IMR-90 (cell line): Measurements from ENCODE around the gene TLDC2. TPM values are rescaled to one million over a fixed set of nuclear protein-coding genes. Genes with fewer than 3 reads are reported as not detected.
"Not testable (repeated sequence)": the region's sequence is repeated elsewhere in the genome, so short reads cannot be mapped to it uniquely, and the experiment has no call there.

Experiments used
- ATAC-seq: fragments of 200-7000 bp; cut with Tn5 transposase; 2 replicates; pipeline ENCODE4 v1.9.1; 2020; ENCODE audit warnings: low read depth, mild to moderate bottlenecking, moderate library complexity
- BruUV-seq: library from RNA; stranded (reverse); fragments of 400-500 nt; replicated peaks from 2 replicates; lab custom pipeline; 2021; lab: Mats Ljungman, UMichigan
- CTCF ChIA-PET: fragments of 300-600 bp; formaldehyde crosslinking; extraction: SDS; loops from one replicate; lab custom pipeline; 2021; ENCODE audit warnings: antibody characterized with exemption; lab: Yijun Ruan, JAX
- POLR2A ChIA-PET: fragments of 300-600 bp; sonication (Branson Sonifier 250); formaldehyde crosslinking; loops from one replicate; lab custom pipeline; 2022; ENCODE audit warnings: antibody characterized with exemption; ENCODE audit not compliant: unreplicated experiment; lab: Charles Lee
- DNase-seq: peaks from one replicate; pipeline ENCODE4 v3.0.0; 2013
- H2AFZ ChIP-seq: replicated peaks from 2 replicates; pipeline ENCODE3; 2013; ENCODE audit warnings: low read length, mild to moderate bottlenecking; ENCODE audit not compliant: poor library complexity
- H2AK5ac ChIP-seq: 2 replicates; pipeline ENCODE4 v1.6.1; 2013; ENCODE audit warnings: low read depth, low read length, inconsistent platforms
- H2AK9ac ChIP-seq: replicated peaks from 2 replicates; pipeline ENCODE3; 2013; ENCODE audit warnings: mild to moderate bottlenecking, low read depth, low read length, moderate library complexity; ENCODE audit not compliant: poor library complexity
- H2BK120ac ChIP-seq: 2 replicates; pipeline ENCODE4 v1.6.1; 2013; ENCODE audit warnings: low read depth, low read length, inconsistent platforms
- H2BK15ac ChIP-seq: 3 replicates; pipeline ENCODE4 v1.6.1; 2013; ENCODE audit warnings: low read depth, low read length, inconsistent platforms
- H2BK20ac ChIP-seq: 2 replicates; pipeline ENCODE4 v1.6.1; 2013; ENCODE audit warnings: low read depth, mild to moderate bottlenecking, inconsistent platforms, low read length, moderate library complexity
- H2BK5ac ChIP-seq: 2 replicates; pipeline ENCODE4 v1.6.1; 2013; ENCODE audit warnings: mild to moderate bottlenecking, low read depth, low read length, inconsistent platforms; ENCODE audit not compliant: poor library complexity, severe bottlenecking
- H3K14ac ChIP-seq: replicated peaks from 2 replicates; pipeline ENCODE4 v1.6.1; 2013; ENCODE audit warnings: low read depth, low read length, inconsistent platforms
- H3K18ac ChIP-seq: 2 replicates; pipeline ENCODE4 v1.6.1; 2013; ENCODE audit warnings: low read depth, low read length, control low read depth
- H3K23ac ChIP-seq: 2 replicates; pipeline ENCODE4 v1.6.1; 2013; ENCODE audit warnings: low read depth, low read length, inconsistent platforms
- H3K27ac ChIP-seq: 2 replicates; pipeline ENCODE4 v1.5.1; 2013; ENCODE audit warnings: mild to moderate bottlenecking, control low read depth, low read length; ENCODE audit not compliant: insufficient read depth
- H3K27me3 ChIP-seq: 2 replicates; pipeline ENCODE4 v1.6.1; 2013; ENCODE audit warnings: low read length; ENCODE audit not compliant: control insufficient read depth, insufficient read depth
- H3K36me3 ChIP-seq: 2 replicates; pipeline ENCODE4 v1.6.1; 2013; ENCODE audit warnings: low read length, mixed read lengths; ENCODE audit not compliant: control insufficient read depth, insufficient read depth
- H3K4ac ChIP-seq: 2 replicates; pipeline ENCODE4 v1.6.1; 2013; ENCODE audit warnings: low read depth, low read length, inconsistent platforms
- H3K4me1 ChIP-seq: 2 replicates; pipeline ENCODE4 v1.6.1; 2013; ENCODE audit warnings: low read length, mixed read lengths; ENCODE audit not compliant: control insufficient read depth, insufficient read depth
- H3K4me2 ChIP-seq: 2 replicates; pipeline ENCODE4 v1.6.1; 2013; ENCODE audit warnings: low read depth, mild to moderate bottlenecking, control low read depth, low read length, moderate library complexity
- H3K4me3 ChIP-seq: 2 replicates; pipeline ENCODE4 v1.5.1; 2013; ENCODE audit warnings: low read depth, mild to moderate bottlenecking, control low read depth, low read length, moderate library complexity; ENCODE audit not compliant: insufficient read depth
- H3K56ac ChIP-seq: 2 replicates; pipeline ENCODE4 v1.6.1; 2013; ENCODE audit warnings: low read length, inconsistent platforms; ENCODE audit not compliant: insufficient read depth; ENCODE audit errors: extremely low read depth
- H3K79me1 ChIP-seq, 2 experiments: 2 replicates each; pipeline ENCODE4 v1.6.1; 2013; ENCODE audit warnings: low read length in 2 of 2, inconsistent platforms in 1 of 2, low read depth in 1 of 2
- H3K9ac ChIP-seq: 2 replicates; pipeline ENCODE4 v1.6.1; 2013; ENCODE audit warnings: low read depth, low read length, control low read depth
- H3K9me1 ChIP-seq: 2 replicates; pipeline ENCODE4 v1.6.1; 2013; ENCODE audit warnings: low read length, inconsistent platforms; ENCODE audit not compliant: insufficient read depth
- H3K9me3 ChIP-seq: 2 replicates; pipeline ENCODE4 v1.6.1; 2013; ENCODE audit warnings: low read length; ENCODE audit not compliant: control insufficient read depth, insufficient read depth
- H4K20me1 ChIP-seq: 2 replicates; pipeline ENCODE4 v1.6.1; 2013; ENCODE audit warnings: low read length, inconsistent platforms; ENCODE audit not compliant: insufficient read depth
- H4K5ac ChIP-seq: 2 replicates; pipeline ENCODE4 v1.6.1; 2013; ENCODE audit warnings: mild to moderate bottlenecking, low read depth, low read length, control low read depth
- H4K8ac ChIP-seq, 2 experiments: 2 replicates each; pipeline ENCODE4 v1.6.1; 2013; ENCODE audit warnings: low read depth in 2 of 2, low read length in 2 of 2, control low read depth in 1 of 2, inconsistent platforms in 1 of 2
- H4K91ac ChIP-seq: 2 replicates; pipeline ENCODE4 v1.6.1; 2013; ENCODE audit warnings: low read depth, low read length, inconsistent platforms; ENCODE audit not compliant: insufficient read depth
- WGBS, 2 experiments: methylation state at CpG; one replicate each; pipeline versions ENCODE4 v1.1.5 to v1.1.7; 2013; ENCODE audit warnings: missing lambda C conversion rate in 2 of 2; ENCODE audit not compliant: insufficient read length in 1 of 2; ENCODE audit errors: extremely low coverage in 2 of 2; 5-methylcytosine and 5-hydroxymethylcytosine counted together
- dilution Hi-C: fragments of 300-500 bp; cut with HindIII; formaldehyde crosslinking; loops from one replicate; pipeline ENCODE4 v1.14.3; 2018; ENCODE audit warnings: low sequenced_read_pairs; ENCODE audit not compliant: unreplicated experiment
- in situ Hi-C: fragments of 300-500 bp; cut with MboI; formaldehyde crosslinking; loops from 3 replicates; pipeline ENCODE4 v1.14.3; 2019; ENCODE audit warnings: low sequenced_read_pairs, inconsistent platforms, mixed read lengths
- intact Hi-C: fragments of 100-400 bp; cut with micrococcal nuclease; formaldehyde crosslinking; loops from 2 replicates; pipeline ENCODE4 v1.10.0; 2022
- polyA plus RNA-seq, 3 experiments: library from polyadenylated mRNA; depleted of rRNA; stranded (reverse); fragments of >200 nt; gene quantifications; 2 replicates each; pipeline ENCODE4 v1.2.3, GENCODE V29; 2012; ENCODE audit warnings: low replicate concordance in 1 of 3
- total RNA-seq: library from RNA; depleted of rRNA; stranded (reverse); fragments of >200 nt; gene quantifications from 2 replicates; pipeline ENCODE4 v1.2.3, GENCODE V29; 2012

The TLDC2 gene
- total and polyA plus RNA-seq, 2 of the 4 experiments (the other 2 are of a cell fraction) = 0.18 to 0.19 TPM

DNA sequence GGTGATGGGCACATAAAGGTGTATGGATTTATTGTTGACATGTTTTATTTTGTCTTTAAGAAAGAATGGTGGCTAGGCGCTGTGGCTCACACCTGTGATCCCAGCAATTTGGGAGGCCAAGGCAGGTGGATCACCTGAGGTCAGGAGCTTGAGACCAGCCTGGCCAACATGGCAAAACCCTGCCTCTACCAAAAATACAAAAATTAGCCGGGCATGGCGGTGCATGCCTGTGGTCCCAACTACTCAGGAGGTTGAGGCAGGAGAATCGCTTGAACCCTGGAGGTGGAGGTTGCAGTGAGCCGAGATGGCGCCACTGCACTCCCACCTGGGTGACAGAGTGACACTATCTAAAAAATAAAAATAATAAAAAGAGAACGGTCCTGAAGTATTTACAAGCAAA lies 30.1 kb downstream of the TLDC2 start:
- H3K4me2 ChIP-seq, H3K14ac ChIP-seq, H3K4ac ChIP-seq, ATAC-seq, intact Hi-C loops, H4K91ac ChIP-seq, H2AK9ac ChIP-seq, H4K20me1 ChIP-seq, H3K9me1 ChIP-seq, H3K56ac ChIP-seq, H4K5ac ChIP-seq, H3K23ac ChIP-seq, H2AFZ ChIP-seq, H2BK120ac ChIP-seq, H3K18ac ChIP-seq, H3K4me1 ChIP-seq, H3K27me3 ChIP-seq, H3K79me1 ChIP-seq, H4K8ac ChIP-seq, H3K9ac ChIP-seq, DNase-seq, dilution Hi-C loops, H2BK5ac ChIP-seq, H3K4me3 ChIP-seq, H2BK15ac ChIP-seq, CTCF ChIA-PET, H2BK20ac ChIP-seq, H3K36me3 ChIP-seq, BruUV-seq, H2AK5ac ChIP-seq, H3K27ac ChIP-seq, H3K9me3 ChIP-seq: not testable (repeated sequence)
- POLR2A ChIA-PET = interaction anchor here (0.5 kb wide), 1 partner anchor 1260 kb away, joined by 3 read pairs; no protein-coding TSS in a partner anchor
- WGBS, 2 experiments = 100% methylated on average over 1 of the region's 7 CpGs; no CpG with 5 or more reads in 1 of the 2 experiments
- in situ Hi-C loops = loop anchor here (25.0 kb wide), 1 partner anchor 694 kb away; no protein-coding TSS in a partner anchor
